ENCODE results near the gene ZNF185.
A peak's percentile ranks its signal among the peaks of the same experiment; 100 is the strongest.

ZNF185 gene

GRCh38 chrX:152917656-152918579, 20.1 kb downstream of the ZNF185 start:
- DNase-seq (ENCODE audit: low read depth), result no peak

- no peak for DNase-seq (ENCODE audit: low read depth)
These were observed 20.8 kb downstream of the ZNF185 start for GRCh38 chrX:152918707-152919106.

- no peak for DNase-seq (ENCODE audit: low read depth)
These were observed 25.7 kb downstream of the ZNF185 start for GRCh38 chrX:152923599-152923998.

GRCh38 chrX:152925835-152926234, 28.0 kb downstream of the ZNF185 start:
- DNase-seq (ENCODE audit: low read depth), result no peak

GRCh38 chrX:152926279-152926678, 28.4 kb downstream of the ZNF185 start:
- peak; percentile 53 for DNase-seq (ENCODE audit: low read depth)

GRCh38 chrX:152926923-152927322, 29.1 kb downstream of the ZNF185 start:
- no peak for DNase-seq (ENCODE audit: low read depth)

- DNase-seq (ENCODE audit: low read depth), result no peak
These were observed 30.2 kb downstream of the ZNF185 start for GRCh38 chrX:152927858-152928760.

GRCh38 chrX:152928761-152929400, 31.0 kb downstream of the ZNF185 start:
- DNase-seq (ENCODE audit: low read depth), result no peak

- DNase-seq (ENCODE audit: low read depth), result no peak
These were observed 32.0 kb downstream of the ZNF185 start for GRCh38 chrX:152929898-152930297.

GRCh38 chrX:152930516-152930915, 32.6 kb downstream of the ZNF185 start:
- DNase-seq (ENCODE audit: low read depth), result no peak

- DNase-seq (ENCODE audit: low read depth), result no peak
These were observed 34.3 kb downstream of the ZNF185 start for GRCh38 chrX:152932144-152932543.

GRCh38 chrX:152932598-152933175, 34.8 kb downstream of the ZNF185 start:
- no peak for DNase-seq (ENCODE audit: low read depth)

GRCh38 chrX:152936306-152936705, 38.4 kb downstream of the ZNF185 start:
- no peak for DNase-seq (ENCODE audit: low read depth)

- no peak for DNase-seq (ENCODE audit: low read depth)
These were observed 39.4 kb downstream of the ZNF185 start for GRCh38 chrX:152937236-152937635.

- peak; percentile 82 for DNase-seq (ENCODE audit: low read depth)
These were observed 43.6 kb downstream of the ZNF185 start for GRCh38 chrX:152941328-152942076.

GRCh38 chrX:152942077-152942442, 44.2 kb downstream of the ZNF185 start:
- DNase-seq (ENCODE audit: low read depth), result no peak

GRCh38 chrX:152943826-152944225, 46.0 kb downstream of the ZNF185 start:
- no peak for DNase-seq (ENCODE audit: low read depth)

GRCh38 chrX:152945021-152945979, 47.4 kb downstream of the ZNF185 start:
- DNase-seq (ENCODE audit: low read depth), result no peak

GRCh38 chrX:152946681-152947080, 48.8 kb downstream of the ZNF185 start:
- no peak for DNase-seq (ENCODE audit: low read depth)

Measured in stimulated activated CD4-positive, alpha-beta T cell treated with anti-CD3 and anti-CD28 coated beads, Interleukin-2, amount 100 ng/mL, for 4 hours (primary cell).